NCI-H1417 treated with DMSO at 0.1 percent for 48 hours (cell line): ENCODE measurements around the gene RETN.
A peak's percentile ranks its signal among the peaks of the same experiment; 100 is the strongest.

Experiments used
- DNase-seq: peaks from one replicate; lab custom pipeline; 2025; lab: John Stamatoyannopoulos, UW

Gene RETN, protein sequence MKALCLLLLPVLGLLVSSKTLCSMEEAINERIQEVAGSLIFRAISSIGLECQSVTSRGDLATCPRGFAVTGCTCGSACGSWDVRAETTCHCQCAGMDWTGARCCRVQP

DNA sequence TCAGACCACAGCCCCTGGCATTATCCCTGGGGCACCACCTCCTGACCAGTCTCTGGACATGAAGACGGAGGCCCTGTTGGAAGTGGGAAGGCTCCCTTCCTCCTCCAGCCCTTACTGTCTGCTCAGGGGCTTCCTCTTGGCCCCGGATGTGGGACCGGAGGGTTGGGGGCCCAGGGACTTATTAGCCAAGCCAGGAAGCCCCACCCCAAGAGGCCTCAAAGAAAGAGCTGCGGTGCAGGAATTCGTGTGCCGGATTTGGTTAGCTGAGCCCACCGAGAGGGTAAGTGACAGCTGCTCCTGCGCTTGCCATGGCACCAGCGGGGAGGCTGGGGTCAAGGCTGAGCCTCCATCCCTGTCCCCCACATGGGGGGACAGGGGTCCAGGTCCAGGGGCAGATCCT lies at the start of gene RETN:
Gene RETN, plus strand, starts transcription at position 208 of the 400 bp plus-strand sequence. CDS start 278 bp downstream, outside the sequence.
- DNase-seq, result no peak

DNA sequence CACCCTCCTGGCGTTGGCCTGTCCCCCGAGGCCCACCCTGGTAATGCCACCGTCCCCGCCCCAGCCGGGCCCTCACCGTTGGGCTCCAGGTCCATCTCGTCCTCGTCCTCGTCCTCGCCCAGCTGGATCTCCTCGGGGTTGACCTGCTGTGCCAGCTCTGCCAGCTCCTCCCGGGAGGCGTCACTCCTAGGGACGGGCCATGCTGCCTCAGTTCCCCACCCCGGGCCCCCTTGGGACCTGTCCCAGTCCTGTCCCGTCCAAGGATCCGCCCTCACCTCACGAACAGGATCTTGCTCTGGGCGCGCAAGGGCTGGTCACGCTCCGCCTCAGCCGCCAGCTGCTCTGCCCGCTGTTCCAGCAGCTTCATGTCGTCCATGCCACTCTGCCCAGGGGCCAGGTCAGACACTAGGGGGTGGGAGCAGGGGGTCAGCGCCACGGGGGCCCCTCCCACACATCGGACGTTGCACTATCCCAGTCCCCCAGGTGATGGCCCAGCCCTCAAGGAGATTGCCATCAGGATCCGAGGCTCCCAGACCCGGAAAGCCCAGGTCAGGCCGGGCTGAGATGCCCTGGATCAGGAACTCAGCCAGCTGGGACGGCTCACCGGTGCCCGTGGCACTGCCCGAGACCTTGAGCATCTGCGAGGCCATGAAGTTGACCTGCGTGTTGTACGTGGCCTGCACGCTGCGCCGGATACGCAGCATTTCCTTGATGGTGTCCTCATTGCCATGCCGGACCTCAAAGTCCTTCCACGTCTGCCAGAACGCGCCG lies 49.0 kb upstream of the RETN start:
- no peak for DNase-seq

DNA sequence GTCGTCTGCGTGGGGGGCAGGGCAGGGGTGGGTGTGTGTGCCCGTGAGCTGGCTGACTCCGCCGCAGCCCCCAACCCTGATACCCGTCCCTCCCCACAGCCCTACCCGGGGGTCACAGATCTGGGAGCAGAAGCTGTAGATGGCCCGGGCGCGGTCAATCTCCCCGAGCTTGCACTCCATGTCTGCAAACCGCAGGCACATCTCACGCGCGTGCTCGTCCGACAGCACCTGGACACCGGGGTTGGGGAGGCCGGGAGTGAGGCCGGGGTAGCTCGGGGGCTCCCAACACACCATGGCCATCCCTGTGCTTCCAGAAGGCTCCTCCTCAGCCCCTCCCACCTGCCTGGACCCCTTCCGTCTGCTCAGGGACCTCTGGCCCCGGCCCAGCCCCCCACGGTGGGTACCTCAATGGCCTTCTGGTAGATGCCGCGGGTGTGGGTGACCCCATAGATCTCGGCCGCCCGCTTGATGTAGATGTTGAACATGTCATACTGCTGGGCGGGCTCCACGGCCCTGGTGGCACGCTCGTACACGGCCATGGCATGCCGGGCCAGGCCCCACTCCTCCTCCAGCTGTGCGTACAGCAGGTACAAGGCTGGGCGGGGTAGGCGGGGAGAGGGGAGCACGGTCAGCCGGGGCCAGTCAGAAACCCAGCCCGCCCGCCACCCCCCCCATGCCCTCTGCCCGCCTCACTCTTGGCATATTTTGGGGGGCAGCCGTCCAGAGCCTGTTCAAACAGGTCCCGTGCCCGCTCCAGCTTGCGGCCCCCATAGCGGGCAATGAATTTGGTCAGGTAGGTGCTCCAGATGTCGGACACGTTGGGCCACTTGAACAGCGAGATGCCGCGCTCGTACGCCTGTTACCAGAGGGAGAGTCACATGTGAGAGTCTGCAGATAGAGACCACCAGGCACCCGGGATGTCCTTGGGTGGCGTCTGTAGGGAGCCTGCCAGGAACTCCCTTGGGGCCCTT lies 48.1 kb upstream of the RETN start:
- DNase-seq, result no peak

DNA sequence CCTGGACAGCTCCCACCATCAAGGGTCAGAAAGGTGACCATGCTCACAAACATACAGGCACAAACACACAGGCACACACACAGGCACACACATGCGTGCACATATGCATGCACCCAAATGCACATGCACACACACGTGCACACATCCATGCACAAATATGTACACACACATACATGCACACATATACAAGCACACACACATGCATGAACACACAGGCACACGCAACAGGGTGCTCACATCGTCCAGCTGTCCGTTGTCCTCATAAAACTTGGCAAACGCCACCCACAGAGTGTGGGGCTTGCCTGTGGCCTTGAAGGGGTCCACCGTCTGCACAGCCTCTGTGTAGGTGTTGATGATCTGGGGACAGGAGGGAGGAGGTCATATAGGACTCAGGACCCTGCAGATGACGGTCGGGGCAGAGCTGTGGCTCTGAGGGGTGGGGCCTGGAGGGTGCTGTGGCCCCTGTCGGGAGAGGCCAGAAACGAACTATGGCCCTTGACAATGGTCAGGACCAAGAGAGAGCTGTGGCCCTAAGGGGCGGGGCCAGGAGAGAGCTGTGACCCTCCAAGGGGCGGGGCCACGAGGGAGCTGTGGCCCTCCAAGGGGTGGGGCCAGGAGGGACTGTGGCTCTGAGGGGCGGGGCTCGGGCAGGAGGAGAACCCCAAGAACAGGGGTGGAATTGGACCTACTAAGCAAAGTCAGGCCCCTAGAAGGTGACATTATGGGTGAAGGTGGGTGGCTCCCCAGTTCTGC lies 45.7 kb upstream of the RETN start:
- DNase-seq, result no peak

DNA sequence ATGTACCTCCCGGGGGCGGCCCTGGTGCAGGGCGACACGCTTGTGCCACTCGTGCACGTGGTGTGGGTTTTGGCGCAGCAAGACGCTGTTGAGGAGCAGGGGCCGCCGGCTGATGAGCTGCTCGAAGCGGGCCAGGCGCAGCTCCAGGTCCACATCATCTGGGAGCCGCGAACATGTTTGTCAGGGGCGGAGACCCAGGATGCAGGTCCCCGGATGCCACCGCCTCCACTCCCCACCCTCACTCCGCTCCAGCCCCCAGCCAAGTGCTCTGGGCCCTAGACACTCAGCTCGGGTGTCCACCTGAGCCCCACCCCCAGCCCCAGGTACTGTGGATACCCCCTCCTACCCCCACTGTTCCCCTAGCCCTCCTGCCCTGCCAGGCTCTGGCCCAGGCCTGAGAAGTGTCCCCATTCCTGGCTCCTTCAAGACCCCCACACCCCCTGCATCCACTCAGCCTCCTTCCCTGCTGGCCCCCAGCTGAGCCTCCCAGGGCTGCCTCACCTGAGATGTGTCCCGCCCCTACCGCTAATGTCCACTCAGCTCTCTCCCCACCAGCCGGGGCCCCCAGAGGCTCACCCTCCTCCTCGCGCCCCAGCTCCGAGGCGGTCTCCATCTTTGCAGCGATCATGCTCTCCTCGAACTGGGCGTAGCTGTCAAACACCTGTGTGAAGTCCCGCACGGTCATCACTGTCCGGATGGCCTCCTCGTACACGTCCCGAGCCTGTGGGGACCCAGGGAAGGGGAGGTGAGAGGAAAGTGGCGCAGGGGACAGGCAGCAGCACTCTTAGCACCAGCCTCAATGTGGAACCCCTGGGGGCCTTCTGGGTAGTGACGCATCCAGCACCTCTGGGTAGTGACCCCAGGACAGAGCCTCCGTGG lies 44.9 kb upstream of the RETN start:
- no peak for DNase-seq

DNA sequence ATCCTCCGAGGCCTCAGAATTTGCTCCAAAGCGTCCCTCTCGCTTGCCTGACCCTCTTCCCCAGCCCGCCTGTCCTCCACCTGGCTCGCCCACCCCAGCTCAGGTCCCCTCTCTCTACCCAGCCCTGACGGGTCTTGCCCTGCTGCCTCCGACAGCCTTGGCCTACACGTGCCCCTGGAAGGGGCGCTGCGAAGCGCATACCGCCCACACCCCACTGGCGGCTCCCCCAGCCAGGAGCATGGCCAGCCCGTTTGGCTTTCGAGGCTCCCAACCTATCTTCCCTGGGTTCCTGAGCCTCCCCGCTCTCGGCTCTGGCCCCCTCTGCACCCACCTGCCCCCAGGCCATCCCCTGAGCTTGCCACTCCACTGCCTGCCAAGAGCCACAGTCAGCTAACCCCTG lies 44.0 kb upstream of the RETN start:
- no peak for DNase-seq

DNA sequence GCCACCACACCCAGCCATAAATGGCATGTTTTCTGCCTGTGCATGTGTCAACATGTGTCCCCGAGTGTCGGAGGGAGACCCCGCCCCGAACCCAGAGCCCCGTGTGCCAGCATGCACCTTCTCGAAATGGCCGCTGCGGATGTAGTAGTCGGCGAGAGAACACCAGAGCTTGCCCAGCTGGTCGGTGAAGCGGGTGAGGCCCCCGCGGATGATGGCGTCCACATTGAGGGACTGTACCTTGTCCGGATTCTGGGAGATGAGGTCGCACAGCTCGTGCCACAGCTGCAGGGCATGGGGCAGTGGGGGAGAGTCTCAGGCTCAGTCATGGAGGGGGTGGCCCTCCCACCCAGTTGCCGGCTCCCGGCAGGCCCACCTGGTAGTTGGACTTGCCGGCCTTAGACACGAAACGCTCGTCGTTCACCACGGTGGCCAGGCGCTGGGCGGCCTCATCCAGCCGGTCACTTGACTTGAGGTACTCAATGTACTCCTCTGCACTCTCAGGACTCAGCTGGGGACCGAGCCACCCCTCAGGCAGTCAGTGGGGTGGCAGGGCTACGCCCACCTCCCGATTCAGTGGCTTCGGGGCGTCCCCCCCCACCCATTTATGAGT lies 43.0 kb upstream of the RETN start:
- no peak for DNase-seq

DNA sequence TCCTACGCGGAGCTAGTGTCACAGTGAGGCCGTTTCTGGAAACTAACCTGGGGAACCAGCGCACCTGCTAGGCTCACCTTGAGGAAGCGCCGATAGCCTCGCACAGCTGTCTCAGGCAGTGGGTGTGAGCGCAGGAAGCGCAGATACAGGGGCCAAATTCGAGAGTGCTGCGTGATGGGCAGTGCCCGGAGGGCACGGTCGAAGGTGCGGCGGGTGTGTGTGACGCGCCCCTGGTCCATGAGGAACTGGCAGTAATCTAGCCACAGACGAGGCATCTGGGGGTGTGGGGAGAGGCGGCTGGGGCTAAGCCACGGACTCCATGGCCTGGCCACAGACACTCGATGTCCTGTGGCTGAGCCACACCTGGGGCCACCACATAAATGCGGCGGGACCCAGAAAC lies 41.7 kb upstream of the RETN start:
- no peak for DNase-seq

DNA sequence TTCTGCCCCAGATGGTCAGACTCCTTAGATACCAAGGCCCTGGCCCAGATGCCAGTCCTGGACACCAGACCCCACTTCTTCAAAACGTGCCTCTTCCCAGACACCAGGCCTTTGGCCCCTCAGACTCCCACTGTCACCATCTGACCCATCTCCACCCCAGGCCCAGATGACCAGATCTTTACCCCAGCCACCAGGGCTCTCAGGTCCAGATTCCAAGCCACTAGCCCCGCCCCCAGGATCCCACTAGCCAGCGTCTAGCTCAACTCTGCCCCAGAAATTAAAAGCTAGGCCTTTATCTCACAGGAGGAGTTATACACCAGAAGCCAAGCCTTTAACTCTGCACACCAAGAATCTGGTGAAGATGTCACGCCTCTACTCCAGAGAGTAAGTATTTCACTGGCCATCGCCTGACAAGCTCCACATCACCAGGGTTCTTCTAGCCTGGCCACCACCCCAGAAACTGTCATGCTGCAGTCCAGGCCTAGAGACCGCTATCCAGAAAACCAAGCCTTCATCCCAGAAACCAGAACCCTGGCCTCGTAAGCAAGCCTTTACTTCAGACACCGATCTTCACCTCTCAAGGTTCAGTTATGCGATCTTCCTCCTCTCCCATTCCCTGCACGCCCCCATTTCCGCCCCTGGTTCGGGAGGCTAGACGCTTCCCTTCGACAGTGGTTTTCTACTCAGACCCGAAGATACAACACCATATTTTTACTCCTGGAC lies 40.1 kb upstream of the RETN start:
- DNase-seq, result no peak

DNA sequence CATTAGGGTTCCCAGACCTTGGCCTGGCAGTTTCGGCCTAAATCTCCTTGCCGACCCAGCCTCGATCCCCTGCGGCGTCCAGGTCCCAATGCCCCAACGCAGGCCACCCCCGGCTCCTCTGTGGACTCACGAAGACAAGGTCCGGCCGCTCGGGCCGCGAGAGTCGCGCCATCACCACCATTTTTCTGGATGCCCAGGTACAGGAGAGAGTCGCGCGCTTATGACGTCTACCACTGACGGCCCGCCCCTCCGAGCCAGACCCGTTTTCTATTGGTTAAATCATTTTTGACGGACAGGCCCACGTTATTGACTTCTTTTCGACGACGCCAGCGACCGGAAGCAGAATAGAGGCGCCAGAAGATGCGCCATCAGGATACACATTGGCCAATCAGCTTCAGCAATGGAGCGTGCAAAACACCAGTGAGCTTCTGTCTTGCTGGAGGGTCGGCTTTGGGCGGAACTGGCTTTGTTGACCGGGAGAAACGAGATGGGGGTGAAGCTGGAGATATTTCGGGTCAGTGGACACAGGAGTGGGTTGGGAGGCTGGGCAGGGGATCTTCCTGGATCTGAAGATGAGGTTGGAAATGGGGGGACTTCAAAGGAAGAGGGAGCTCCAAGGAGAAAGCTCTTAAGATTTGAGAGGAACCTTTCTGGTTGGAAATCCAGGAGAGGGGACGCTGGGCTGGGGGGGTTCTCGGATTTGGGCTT lies 39.3 kb upstream of the RETN start, which contains the start of the genes PET100 and XAB2:
Gene PET100, plus strand, starts transcription at position 447 of the 708 bp plus-strand sequence. Its CDS starts 41 bp downstream, at position 488.
Gene XAB2, minus strand, starts transcription at position 199 of the 708 bp plus-strand sequence. Its CDS starts 18 bp downstream, at position 181.
- DNase-seq, result peak; percentile 96

DNA sequence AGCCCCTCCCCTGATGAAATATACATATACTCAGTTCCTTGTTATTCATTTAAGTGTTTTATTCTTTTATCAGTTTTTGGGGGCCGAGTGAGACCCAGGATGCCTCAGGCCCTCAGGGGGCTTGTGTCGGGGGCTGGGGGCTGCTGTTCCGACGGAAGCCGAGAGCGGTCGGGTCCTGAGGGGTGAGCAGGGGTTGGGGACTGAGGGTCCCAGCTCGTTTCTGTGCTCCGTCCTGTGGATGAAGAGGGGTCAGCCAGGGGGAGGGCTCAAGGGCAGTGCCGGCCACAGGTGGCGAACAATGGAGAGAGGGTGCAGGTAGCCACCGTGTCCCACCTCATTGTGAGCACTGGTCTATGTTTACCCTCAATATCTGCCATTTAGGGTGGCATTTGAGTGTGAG lies 37.3 kb upstream of the RETN start:
- no peak for DNase-seq

DNA sequence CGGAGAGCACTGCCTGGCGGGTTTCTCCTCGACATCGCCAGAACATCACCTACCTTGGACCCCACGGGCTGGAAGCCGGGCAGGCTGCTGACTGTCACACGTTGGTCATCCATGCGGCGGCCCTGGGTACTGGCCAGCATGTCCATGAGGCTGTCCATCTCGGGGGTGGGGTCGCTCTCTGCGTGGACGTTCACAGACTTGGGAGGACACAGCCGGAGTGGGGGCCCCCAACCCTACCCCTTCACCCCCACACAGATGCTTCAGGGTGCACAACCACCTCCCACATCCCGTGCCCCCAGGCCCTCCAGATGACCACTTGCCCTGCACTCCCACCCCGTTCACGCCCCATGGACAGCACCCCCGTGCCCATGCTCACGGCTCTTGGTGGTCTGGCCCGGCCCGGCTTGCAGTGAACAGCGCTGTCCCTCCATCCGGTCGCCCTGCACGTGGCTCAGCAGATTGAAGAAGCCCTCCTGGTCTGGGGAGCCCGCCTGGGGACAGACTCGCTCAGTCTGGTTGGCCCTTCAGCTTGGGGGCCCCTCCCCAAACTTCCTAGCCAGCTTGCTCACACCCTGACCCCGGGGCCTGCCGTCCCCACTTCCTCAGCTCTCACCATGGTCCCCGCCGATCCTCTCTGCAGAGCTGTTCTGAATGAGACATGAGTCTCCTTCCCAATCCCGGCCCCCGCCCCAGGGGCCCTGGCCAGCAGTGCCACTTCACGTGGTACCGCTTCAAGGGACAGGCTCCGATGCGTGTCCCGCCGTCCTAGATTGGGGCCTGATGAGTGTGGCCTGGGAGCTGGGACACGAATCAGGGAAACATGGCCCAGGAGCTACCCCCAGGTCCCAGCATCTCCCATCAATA lies 36.3 kb upstream of the RETN start:
- no peak for DNase-seq

DNA sequence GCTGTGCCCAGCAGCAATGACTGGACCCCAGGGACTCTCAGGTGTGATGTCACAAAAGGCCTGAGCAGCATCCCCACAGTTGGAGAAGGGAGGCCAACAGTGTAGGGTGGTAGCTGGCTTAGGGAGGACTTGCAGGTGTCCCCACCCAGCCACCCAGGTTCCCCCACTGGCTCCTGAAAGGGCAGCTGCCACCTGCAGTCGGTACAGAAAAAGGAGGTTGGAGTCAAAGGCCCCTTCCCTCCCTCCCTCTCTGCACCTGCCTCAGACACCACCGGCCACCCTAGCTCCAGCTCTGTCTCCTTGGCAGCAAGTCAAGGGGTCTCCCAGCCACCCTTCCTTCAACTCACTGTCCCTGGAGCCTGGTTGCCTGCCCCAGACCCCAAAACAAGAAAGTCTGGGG lies 35.2 kb upstream of the RETN start, which contains the start of gene PCP2:
Gene PCP2, minus strand, starts transcription at position 22 of the 400 bp plus-strand sequence. CDS start 262 bp downstream, outside the sequence.
- no peak for DNase-seq

DNA sequence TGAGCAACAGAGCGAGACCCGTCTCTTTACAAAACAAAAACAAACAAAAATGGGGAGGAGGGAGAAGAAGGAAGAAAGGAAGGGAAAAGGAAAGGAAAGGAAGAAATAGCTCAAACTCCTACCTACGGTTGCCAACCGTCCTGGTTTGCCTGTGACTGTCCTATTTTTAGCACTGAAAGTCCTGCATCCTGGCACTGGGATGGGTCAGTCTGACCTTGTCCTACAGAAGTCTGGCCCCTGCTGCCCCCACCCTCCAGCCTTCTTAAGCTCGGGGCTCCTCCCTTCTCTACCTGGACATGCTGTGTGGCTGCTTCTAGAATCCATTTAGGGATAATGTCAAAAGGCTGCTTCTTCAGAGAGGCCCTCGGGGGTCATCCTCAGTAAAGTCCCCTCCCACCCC lies 33.2 kb upstream of the RETN start:
- no peak for DNase-seq

DNA sequence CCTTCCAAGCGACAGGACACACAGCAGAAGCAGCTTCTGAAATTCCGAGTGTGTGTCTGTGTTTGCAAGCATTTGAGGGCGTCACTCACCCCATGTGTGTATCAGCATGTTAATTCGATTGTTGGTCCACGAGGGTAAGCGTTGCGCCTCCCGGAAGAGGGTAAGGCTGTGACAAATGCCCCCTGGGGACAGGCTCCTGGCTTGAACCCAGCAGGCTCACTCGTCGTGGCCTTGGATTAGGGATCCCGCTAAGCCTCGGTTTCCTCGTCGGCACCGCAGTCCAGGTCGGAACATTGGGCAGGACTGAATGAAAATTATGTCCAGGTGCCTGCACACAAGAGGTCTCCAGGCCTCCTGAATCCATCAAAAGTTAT lies 32.5 kb upstream of the RETN start:
- DNase-seq, result no peak

DNA sequence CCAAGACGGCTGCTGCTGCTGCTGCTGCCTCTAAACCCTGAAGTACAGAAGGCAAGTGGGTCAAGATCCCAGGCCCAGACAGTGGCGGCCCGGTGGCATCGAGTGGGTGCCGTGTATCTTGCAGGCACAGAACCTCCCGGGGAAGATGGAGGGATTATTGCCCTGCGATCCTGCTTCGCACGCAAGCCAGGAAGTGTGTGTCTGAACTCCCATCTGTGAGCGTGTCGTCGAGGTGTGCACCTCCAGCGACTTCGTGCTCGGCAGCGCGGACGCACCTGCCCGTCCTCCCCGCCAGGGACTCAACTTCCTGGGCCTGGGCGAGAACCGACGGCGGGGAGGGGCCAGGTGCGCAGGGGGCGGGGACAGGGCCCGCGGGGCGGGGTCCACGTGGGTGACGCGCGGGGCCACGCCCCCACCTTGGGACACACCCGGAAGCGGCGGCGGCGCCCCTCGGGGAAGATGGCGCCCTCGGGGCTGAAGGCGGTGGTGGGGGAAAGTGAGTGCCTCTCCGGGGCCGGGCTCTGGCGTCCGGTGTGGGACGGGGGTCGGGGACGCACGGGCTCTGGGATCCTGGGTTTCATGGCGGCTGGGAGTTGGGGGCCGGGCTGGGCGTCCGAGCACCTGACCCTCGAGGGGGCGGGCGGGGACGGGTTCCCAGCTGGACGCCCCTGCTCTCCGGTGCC lies 32.0 kb upstream of the RETN start, which contains the start of gene STXBP2:
Gene STXBP2, plus strand, starts transcription at position 420 of the 683 bp plus-strand sequence. Its CDS starts 40 bp downstream, at position 460.
- DNase-seq, result peak; percentile 24
